GM21529 (cell line): ENCODE measurements around the gene MEX3B.

Experiments
- ATAC-seq: cut with Tn5 transposase; IDR thresholded peaks from one replicate; pipeline ENCODE4 v1.9.1; 2021; ENCODE audit not compliant: unreplicated experiment

The MEX3B gene

GRCh38 chr15:82045892-82046665, at the start of gene MEX3B:
TSS of gene MEX3B (minus strand) at chr15:82046018. CDS start at chr15:82045705, 313 bp downstream.
- peak; percentile 75 for ATAC-seq

GRCh38 chr15:82093774-82094211, 48.0 kb upstream of the MEX3B start:
- ATAC-seq = no peak

- ATAC-seq = no peak
These were observed 47.5 kb upstream of the MEX3B start for GRCh38 chr15:82093325-82093724.

- ATAC-seq = no peak
These were observed 45.9 kb upstream of the MEX3B start for GRCh38 chr15:82091636-82092140.

GRCh38 chr15:82086243-82086995, 40.6 kb upstream of the MEX3B start:
- no peak for ATAC-seq

- peak; percentile 58 for ATAC-seq
These were observed 36.3 kb upstream of the MEX3B start for GRCh38 chr15:82081914-82082762.

GRCh38 chr15:82080774-82081173, 35.0 kb upstream of the MEX3B start:
- no peak for ATAC-seq

GRCh38 chr15:82079736-82080135, 33.9 kb upstream of the MEX3B start:
- no peak for ATAC-seq

GRCh38 chr15:82074610-82075009, 28.8 kb upstream of the MEX3B start:
- ATAC-seq = no peak

GRCh38 chr15:82072926-82073537, 27.2 kb upstream of the MEX3B start:
- ATAC-seq = no peak

- ATAC-seq = no peak
These were observed 20.6 kb upstream of the MEX3B start for GRCh38 chr15:82066455-82066854.

- no peak for ATAC-seq
These were observed 19.0 kb upstream of the MEX3B start for GRCh38 chr15:82064824-82065223.

GRCh38 chr15:82062479-82063454, 16.9 kb upstream of the MEX3B start:
- ATAC-seq = no peak

- no peak for ATAC-seq
These were observed 15.0 kb upstream of the MEX3B start for GRCh38 chr15:82060817-82061216.

GRCh38 chr15:82058517-82059204, 12.8 kb upstream of the MEX3B start:
- no peak for ATAC-seq

- no peak for ATAC-seq
These were observed 12.2 kb upstream of the MEX3B start for GRCh38 chr15:82058026-82058425.

GRCh38 chr15:82056958-82057823, 11.4 kb upstream of the MEX3B start:
- ATAC-seq = no peak

- no peak for ATAC-seq
These were observed 6.9 kb upstream of the MEX3B start for GRCh38 chr15:82052751-82053150.
